ENCODE measurements around the gene CUBN. TPM values are rescaled to one million over a fixed set of nuclear protein-coding genes. Genes with fewer than 3 reads are reported as not detected.

Gene CUBN
- total and polyA plus RNA-seq, 8 donors, result 0.28 to 1.3 (median 0.66) TPM

GRCh38 chr10:16929069-16929468 lies 200.5 kb downstream of the CUBN start:
- FAIRE-seq, result no peak
- intact Hi-C loops (cut with DNase I), result no loop called here
- Histone ChIP-seq H3K36me3 (no peaks in the 10 kb centered on the region), H3K9me3 (no peaks in the 10 kb centered on the region), H3K4me1 (no peaks in the 10 kb centered on the region), H3K4me3 (no peak overlapping the region), H3K27me3 (no peaks in the 10 kb centered on the region), H3K27ac (no peak overlapping the region)
- ATAC-seq, result no peak
- 60 to 61% methylated on average over 4 of the region's 4 CpGs for WGBS, 2 donors
- no peak for DNase-seq
- TF ChIP-seq, protein P1, sequence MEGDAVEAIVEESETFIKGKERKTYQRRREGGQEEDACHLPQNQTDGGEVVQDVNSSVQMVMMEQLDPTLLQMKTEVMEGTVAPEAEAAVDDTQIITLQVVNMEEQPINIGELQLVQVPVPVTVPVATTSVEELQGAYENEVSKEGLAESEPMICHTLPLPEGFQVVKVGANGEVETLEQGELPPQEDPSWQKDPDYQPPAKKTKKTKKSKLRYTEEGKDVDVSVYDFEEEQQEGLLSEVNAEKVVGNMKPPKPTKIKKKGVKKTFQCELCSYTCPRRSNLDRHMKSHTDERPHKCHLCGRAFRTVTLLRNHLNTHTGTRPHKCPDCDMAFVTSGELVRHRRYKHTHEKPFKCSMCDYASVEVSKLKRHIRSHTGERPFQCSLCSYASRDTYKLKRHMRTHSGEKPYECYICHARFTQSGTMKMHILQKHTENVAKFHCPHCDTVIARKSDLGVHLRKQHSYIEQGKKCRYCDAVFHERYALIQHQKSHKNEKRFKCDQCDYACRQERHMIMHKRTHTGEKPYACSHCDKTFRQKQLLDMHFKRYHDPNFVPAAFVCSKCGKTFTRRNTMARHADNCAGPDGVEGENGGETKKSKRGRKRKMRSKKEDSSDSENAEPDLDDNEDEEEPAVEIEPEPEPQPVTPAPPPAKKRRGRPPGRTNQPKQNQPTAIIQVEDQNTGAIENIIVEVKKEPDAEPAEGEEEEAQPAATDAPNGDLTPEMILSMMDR (IDR thresholded peaks at IDR 0.05), result no peak

- TF ChIP-seq, protein P1 (IDR thresholded peaks at IDR 0.05), result no peak
- H3K9me3 ChIP-seq, result no peaks in the 10 kb centered on the region
- H3K4me3 ChIP-seq, result no peak overlapping the region
- ATAC-seq (no peak), DNase-seq (no peak), FAIRE-seq (no peak)
- no peak overlapping the region for H3K27ac ChIP-seq
- 77 to 88% methylated on average over 4 of the region's 4 CpGs for WGBS, 2 donors
- intact Hi-C loops (cut with DNase I), result no loop called here
- no peaks in the 10 kb centered on the region for H3K4me1 ChIP-seq
- H3K27me3 ChIP-seq, result no peaks in the 10 kb centered on the region
- H3K36me3 ChIP-seq, result no peaks in the 10 kb centered on the region
Observed at GRCh38 chr10:16927546-16927945, 202.1 kb downstream of the CUBN start.

DNA sequence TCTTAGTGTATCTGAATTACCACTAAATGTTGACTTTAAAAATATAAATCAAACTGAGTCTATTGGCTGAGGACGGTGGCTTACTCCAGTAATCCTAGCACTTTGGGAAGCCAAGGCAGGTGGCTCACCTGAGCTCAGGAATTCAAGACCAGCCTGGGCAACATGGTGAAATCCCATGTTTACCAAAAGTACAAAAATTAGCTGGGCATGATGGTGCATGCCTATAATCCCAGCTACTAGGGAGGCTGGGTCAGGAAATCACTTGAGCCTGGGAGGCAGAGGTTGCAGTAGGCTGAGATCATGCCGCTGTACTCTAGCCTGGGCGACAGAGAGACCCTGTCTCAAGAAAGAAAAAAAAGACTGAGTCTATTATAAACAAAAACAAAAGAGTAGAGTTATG lies 205.9 kb downstream of the CUBN start:
- no peaks in the 10 kb centered on the region for H3K9me3 ChIP-seq

GRCh38 chr10:16923309-16923708 lies 206.3 kb downstream of the CUBN start:
- WGBS, 2 donors, result 36% methylated on average over 2 of the region's 2 CpGs
- no peaks in the 10 kb centered on the region for H3K4me1 ChIP-seq
- TF ChIP-seq, protein P1 (IDR thresholded peaks at IDR 0.05), result no peak
- intact Hi-C loops (cut with DNase I), result no loop called here
- H3K9me3 ChIP-seq, result no peaks in the 10 kb centered on the region
- no peak for DNase-seq
- no peak overlapping the region for H3K27ac ChIP-seq
- no peaks in the 10 kb centered on the region for H3K36me3 ChIP-seq
- no peak overlapping the region for H3K4me3 ChIP-seq
- no peak for FAIRE-seq
- no peak for ATAC-seq
- no peaks in the 10 kb centered on the region for H3K27me3 ChIP-seq

More for the DNA sequence above, 205.9 kb downstream of the CUBN start:
- no peaks in the 10 kb centered on the region for H3K4me1 ChIP-seq
- intact Hi-C loops (cut with DNase I), result no loop called here
- no peak overlapping the region for H3K27ac ChIP-seq
- ATAC-seq (no peak), DNase-seq (no peak), FAIRE-seq (no peak)
- H3K4me3 ChIP-seq, result no peak overlapping the region
- no peaks in the 10 kb centered on the region for H3K27me3 ChIP-seq
- TF ChIP-seq, protein P1 (IDR thresholded peaks at IDR 0.05), result no peak
- 78 to 80% methylated on average over 3 of the region's 3 CpGs for WGBS, 2 donors
- H3K36me3 ChIP-seq, result no peaks in the 10 kb centered on the region

- ATAC-seq (no peak), DNase-seq (no peak), FAIRE-seq (no peak)
- no peaks in the 10 kb centered on the region for H3K36me3 ChIP-seq
- H3K27ac ChIP-seq, result no peak overlapping the region
- H3K9me3 ChIP-seq, result no peaks in the 10 kb centered on the region
- intact Hi-C loops (cut with DNase I), result no loop called here
- H3K4me1 ChIP-seq, result no peaks in the 10 kb centered on the region
- H3K27me3 ChIP-seq, result no peaks in the 10 kb centered on the region
- H3K4me3 ChIP-seq, result no peak overlapping the region
- 63% methylated on average over 9 of the region's 9 CpGs for WGBS, 2 donors
- TF ChIP-seq, protein P1 (IDR thresholded peaks at IDR 0.05), result no peak
Observed at GRCh38 chr10:16919121-16919982, 210.3 kb downstream of the CUBN start.

Measured in pancreas (tissue), 10 donors.